ENCODE data around the gene BOC. TPM values are rescaled to one million over a fixed set of nuclear protein-coding genes. Genes with fewer than 3 reads are reported as not detected.
A peak's percentile ranks its signal among the peaks of the same experiment; 100 is the strongest.

The BOC gene
- total RNA-seq, 4 donors from 2014 or later, result 13.7 to 75.7 (median 24.1) TPM

DNA sequence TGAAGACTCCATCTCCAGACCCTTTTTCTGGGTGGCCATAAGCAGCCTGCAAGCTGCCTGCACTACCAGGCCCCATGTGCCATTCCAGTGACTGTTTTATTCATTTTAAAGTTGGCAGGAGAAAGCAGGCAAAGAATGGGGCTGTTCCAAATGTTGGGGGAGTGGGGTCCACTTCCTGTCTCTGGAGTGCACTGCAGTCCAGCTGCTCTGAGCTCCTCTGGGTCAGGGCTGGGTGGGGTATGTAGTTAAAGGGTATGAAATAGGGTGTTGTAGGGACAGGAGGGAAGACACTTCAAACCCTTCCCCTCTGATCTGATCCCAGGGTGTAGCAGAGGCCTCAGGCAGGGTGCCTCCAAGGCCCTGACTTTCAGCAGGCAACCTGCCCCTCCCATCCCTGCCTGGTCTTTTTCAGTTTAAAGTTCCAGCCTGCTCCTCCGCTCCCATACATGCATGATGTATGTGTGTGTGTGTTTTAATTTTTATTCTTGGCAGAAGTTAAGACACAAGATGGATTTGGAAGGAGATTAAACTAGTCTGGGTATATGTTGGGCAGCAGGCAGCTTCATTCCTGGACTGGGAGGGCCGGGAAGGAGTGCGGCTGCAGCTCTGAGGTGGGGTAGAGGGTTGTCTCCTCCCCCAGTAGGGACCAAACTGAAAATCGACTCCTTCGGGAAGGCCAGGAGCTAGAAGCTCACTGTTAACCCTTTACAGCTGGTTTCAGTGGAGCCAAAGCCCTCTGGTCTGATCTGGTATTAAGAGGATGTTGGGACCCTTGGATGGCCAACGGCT is 17.3 kb downstream of the BOC start:
- WGBS, 2 donors, result 22 to 25% methylated on average over 4 to 6 of the region's 6 CpGs
- no peaks in the 10 kb centered on the region for H3K27me3 ChIP-seq
- H3K9me3 ChIP-seq, result no peaks in the 10 kb centered on the region
- no peak for TF ChIP-seq POLR2A (IDR thresholded peaks at IDR 0.05)
- TF ChIP-seq, protein P1, sequence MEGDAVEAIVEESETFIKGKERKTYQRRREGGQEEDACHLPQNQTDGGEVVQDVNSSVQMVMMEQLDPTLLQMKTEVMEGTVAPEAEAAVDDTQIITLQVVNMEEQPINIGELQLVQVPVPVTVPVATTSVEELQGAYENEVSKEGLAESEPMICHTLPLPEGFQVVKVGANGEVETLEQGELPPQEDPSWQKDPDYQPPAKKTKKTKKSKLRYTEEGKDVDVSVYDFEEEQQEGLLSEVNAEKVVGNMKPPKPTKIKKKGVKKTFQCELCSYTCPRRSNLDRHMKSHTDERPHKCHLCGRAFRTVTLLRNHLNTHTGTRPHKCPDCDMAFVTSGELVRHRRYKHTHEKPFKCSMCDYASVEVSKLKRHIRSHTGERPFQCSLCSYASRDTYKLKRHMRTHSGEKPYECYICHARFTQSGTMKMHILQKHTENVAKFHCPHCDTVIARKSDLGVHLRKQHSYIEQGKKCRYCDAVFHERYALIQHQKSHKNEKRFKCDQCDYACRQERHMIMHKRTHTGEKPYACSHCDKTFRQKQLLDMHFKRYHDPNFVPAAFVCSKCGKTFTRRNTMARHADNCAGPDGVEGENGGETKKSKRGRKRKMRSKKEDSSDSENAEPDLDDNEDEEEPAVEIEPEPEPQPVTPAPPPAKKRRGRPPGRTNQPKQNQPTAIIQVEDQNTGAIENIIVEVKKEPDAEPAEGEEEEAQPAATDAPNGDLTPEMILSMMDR (IDR thresholded peaks at IDR 0.05), result no peak
- DNase-seq, result no peak
- H3K4me3 ChIP-seq, result no peak overlapping the region
- H3K36me3 ChIP-seq, result peaks cover 0 to 14% (median 0%) of the 10 kb centered on the region in 3 donors
- H3K4me1 ChIP-seq, result peaks cover 0 to 75% (median 20%) of the 10 kb centered on the region in 3 donors
- H3K27ac ChIP-seq, result peak overlapping the region; percentile 1 to 33 (median 20)
- intact Hi-C loops (cut with DNase I), result no loop called here

DNA sequence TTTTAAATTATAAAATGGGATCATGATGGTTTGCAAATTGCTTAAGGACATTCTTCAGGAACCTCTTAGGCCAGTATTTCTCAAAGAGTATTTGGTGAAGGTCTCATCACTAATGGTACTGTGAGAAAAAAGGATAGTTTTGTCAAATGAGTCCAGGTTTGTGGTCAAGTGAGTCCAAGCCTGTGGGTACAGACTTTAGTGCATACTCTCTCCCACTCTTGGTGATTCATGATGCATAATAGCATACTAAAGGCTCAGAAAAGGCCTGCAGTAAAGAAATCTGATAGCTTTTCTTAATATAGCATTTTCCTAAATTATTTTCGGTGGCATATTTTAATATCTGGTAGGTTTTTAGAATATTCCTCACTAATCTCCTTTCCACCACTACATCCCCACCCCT is 20.0 kb downstream of the BOC start:
- no peak for DNase-seq
- Histone ChIP-seq H3K4me1 (peaks cover 0 to 87% (median 33%) of the 10 kb centered on the region in 3 donors), H3K4me3 (no peak overlapping the region), H3K27ac (peak overlapping the region in 3 of 4 donors; percentile 23 to 36 (median 31)), H3K9me3 (no peaks in the 10 kb centered on the region), H3K36me3 (no peaks in the 10 kb centered on the region), H3K27me3 (no peaks in the 10 kb centered on the region)
- TF ChIP-seq, protein P1 (IDR thresholded peaks at IDR 0.05), result no peak
- no peak for TF ChIP-seq POLR2A (IDR thresholded peaks at IDR 0.05)
- 39 to 48% methylated on average over 1 of the region's 1 CpG for WGBS, 2 donors
- intact Hi-C loops (cut with DNase I), result no loop called here

DNA sequence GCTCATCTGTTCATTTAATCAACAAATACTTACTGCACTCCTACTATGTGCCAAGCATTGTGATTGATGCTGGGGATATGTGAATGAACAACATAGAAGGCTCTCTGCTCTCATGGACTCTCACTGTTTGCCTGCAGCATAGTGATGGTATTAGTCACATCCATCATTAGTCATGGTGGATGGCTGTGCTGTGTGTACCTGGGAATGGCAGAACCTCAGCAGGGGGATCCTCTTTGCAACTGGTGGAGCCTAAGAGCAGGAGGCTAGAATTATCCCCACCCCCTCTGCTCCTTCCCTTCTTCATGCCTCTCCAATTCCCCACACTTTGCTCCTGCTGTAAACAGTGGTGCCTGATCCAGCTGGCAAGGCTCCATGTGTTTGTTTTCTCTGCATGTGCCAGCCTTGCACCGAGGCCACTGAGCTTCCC is 20.5 kb downstream of the BOC start:
- Histone ChIP-seq H3K27ac (peak overlapping the region in 3 of 4 donors; percentile 29 to 36 (median 31)), H3K36me3 (no peaks in the 10 kb centered on the region), H3K27me3 (no peaks in the 10 kb centered on the region), H3K9me3 (no peaks in the 10 kb centered on the region), H3K4me3 (no peak overlapping the region), H3K4me1 (peaks cover 0 to 85% (median 33%) of the 10 kb centered on the region in 3 donors)
- DNase-seq, result no peak
- 0 to 17% methylated on average over 1 of the region's 1 CpG for WGBS, 2 donors
- intact Hi-C loops (cut with DNase I), result no loop called here
- TF ChIP-seq, protein P1 (IDR thresholded peaks at IDR 0.05), result no peak
- no peak for TF ChIP-seq POLR2A (IDR thresholded peaks at IDR 0.05)

DNA sequence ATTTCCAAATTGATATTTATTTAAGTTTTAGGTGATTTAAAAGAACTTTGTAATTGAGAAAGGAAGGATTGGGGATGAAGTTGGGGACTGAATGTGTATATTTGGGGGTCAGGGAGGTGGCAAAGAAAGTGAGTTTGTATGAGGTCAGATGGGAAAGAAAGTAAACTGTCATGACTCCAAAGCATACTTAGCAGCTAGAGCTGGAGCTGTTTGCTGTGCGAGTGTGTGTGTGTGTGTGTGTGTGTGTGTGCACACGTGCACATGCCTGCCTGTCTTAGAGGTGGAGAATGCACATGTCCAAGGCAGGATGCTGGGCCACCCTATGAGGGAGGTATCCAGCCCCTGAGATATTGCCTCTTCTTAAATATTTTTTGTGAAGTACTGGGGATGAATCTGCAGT is 21.0 kb downstream of the BOC start:
- intact Hi-C loops (cut with DNase I), result no loop called here
- Histone ChIP-seq H3K9me3 (no peaks in the 10 kb centered on the region), H3K4me1 (peaks cover 0 to 80% (median 33%) of the 10 kb centered on the region in 3 donors), H3K36me3 (peaks cover 0 to 4% (median 0%) of the 10 kb centered on the region in 3 donors), H3K27me3 (no peaks in the 10 kb centered on the region), H3K27ac (peak overlapping the region in 2 of 4 donors; percentile 31 to 36), H3K4me3 (no peak overlapping the region)
- no peak for DNase-seq
- TF ChIP-seq POLR2A (IDR thresholded peaks at IDR 0.05), result no peak
- TF ChIP-seq, protein P1 (IDR thresholded peaks at IDR 0.05), result no peak
- WGBS, 2 donors, result 34 to 51% methylated on average over 2 of the region's 2 CpGs

DNA sequence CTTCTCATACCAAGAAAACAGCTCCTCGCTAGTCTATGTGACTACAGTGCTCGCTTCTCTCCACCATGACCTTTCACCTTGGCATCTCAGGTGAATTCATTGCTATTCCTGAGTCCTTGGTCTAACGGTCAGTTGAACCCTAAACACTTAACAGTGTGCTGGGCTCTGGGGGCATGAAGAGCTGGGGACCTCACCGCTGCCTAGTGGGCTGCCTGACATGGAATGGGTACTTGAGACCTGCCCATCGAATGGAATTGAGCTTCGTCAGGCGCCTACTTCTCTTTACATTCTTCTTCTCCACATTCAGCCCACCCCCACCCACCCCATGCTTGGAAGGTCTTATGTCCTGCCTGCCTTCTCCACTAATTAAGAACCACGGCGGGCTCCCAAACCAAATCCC is 22.1 kb downstream of the BOC start:
- Histone ChIP-seq H3K27me3 (no peaks in the 10 kb centered on the region), H3K27ac (peak overlapping the region; percentile 22 to 72 (median 62)), H3K4me1 (peaks cover 0 to 68% (median 28%) of the 10 kb centered on the region in 3 donors), H3K4me3 (no peak overlapping the region), H3K36me3 (peaks cover 0 to 7% (median 0%) of the 10 kb centered on the region in 3 donors), H3K9me3 (no peaks in the 10 kb centered on the region)
- DNase-seq, result no peak
- intact Hi-C loops (cut with DNase I), result no loop called here
- 68 to 82% methylated on average over 4 to 7 of the region's 9 CpGs for WGBS, 2 donors
- TF ChIP-seq, protein P1 (IDR thresholded peaks at IDR 0.05), result no peak
- TF ChIP-seq POLR2A (IDR thresholded peaks at IDR 0.05), result no peak
